Fibroblast of villous mesenchyme (primary cell): ENCODE data around the gene DNAJC8. TPM values are rescaled to one million over a fixed set of nuclear protein-coding genes. Genes with fewer than 3 reads are reported as not detected.

Experiments used
- DNase-seq: peaks from one replicate; pipeline ENCODE4 v3.0.0-alpha.2; 2010; ENCODE audit warnings: low read depth
- H3K4me3 ChIP-seq: 2 replicates; pipeline ENCODE4 v1.5.1; 2011; ENCODE audit warnings: low read depth, mild to moderate bottlenecking, low read length
- CTCF ChIP-seq: IDR thresholded peaks from 2 replicates; pipeline ENCODE4 v1.5.1; 2012; ENCODE audit warnings: low read depth, mild to moderate bottlenecking, low read length; ENCODE audit not compliant: insufficient read depth
- total RNA-seq: library from RNA; depleted of rRNA; stranded (reverse); fragments of >200 nt; gene quantifications from 2 replicates; pipeline ENCODE4 v1.2.3, GENCODE V29; 2012

DNAJC8 gene
- 68.0 and 81.6 TPM in 2 replicates for total RNA-seq

GRCh38 chr1:28232558-28233263 is at the start of gene DNAJC8:
Gene DNAJC8 (minus strand): TSS chr1:28233029. CDS start chr1:28232998, 31 bp downstream.
- DNase-seq = peak; percentile 94
- TF ChIP-seq CTCF = no peak

GRCh38 chr1:28281608-28282425 is 49.0 kb upstream of the DNAJC8 start:
- DNase-seq = no peak
- no peak for TF ChIP-seq CTCF
- H3K4me3 ChIP-seq = no peak overlapping the region

More at GRCh38 chr1:28232558-28233263, at the start of gene DNAJC8:
- H3K4me3 ChIP-seq = peak within 1 kb of the TSS; percentile 95

- no peak for DNase-seq
- no peak for TF ChIP-seq CTCF
- no peak overlapping the region for H3K4me3 ChIP-seq
Observed at GRCh38 chr1:28280977-28281381, 48.1 kb upstream of the DNAJC8 start.

- no peak for DNase-seq
- TF ChIP-seq CTCF = no peak
- H3K4me3 ChIP-seq = no peak overlapping the region
Observed at GRCh38 chr1:28280501-28280900, 47.7 kb upstream of the DNAJC8 start.

GRCh38 chr1:28279721-28280120 is 46.9 kb upstream of the DNAJC8 start:
- DNase-seq = no peak
- TF ChIP-seq CTCF = no peak
- H3K4me3 ChIP-seq = no peak overlapping the region

- no peak overlapping the region for H3K4me3 ChIP-seq
- TF ChIP-seq CTCF = no peak
- DNase-seq = no peak
Observed at GRCh38 chr1:28278763-28279162, 45.9 kb upstream of the DNAJC8 start.
